HL-60 (cell line): ENCODE data around the gene COMMD6.

Source experiments
- CTCF ChIP-seq: IDR thresholded peaks from one replicate; pipeline ENCODE4 v1.5.1; 2011; ENCODE audit warnings: low read length, control low read depth, inconsistent platforms; ENCODE audit not compliant: insufficient read depth
- POLR2AphosphoS5 ChIP-seq: IDR thresholded peaks from 2 replicates; pipeline ENCODE4 v1.6.1; 2012; ENCODE audit warnings: low read depth

GRCh38 chr13:75482820-75483079, 54.9 kb downstream of the COMMD6 start:
- no peak for TF ChIP-seq CTCF
- no peak for TF ChIP-seq POLR2AphosphoS5
